ENCODE measurements around the gene NT5C3A.
"Not testable (repeated sequence)": the region's sequence is repeated elsewhere in the genome, so short reads cannot be mapped to it uniquely, and the experiment has no call there.

Gene NT5C3A

DNA sequence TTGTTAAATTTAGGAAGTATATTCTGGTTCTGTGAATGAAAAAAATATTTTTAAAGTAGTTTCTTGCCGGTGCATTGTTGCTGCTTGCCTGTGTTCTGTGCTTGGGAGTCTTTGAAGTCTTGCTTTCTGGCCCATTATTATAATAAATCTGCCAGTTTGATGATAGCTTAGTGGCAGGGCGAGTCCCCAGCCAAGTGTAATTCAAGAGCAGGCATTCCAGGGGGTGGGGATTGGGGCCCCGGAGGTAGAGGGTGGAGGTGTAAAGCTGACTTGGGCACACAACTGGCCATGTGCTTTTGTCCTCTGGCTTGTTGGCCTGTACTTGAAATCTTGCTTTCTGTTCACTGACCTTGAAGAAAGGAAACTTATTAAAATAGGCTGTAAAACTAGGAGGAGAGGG, 90.6 kb downstream of the NT5C3A start:
- DNase-seq (ENCODE audit: low spot score), result not testable (repeated sequence)

- DNase-seq (ENCODE audit: low spot score), result not testable (repeated sequence)
Observed at GRCh38 chr7:32967268-32967582, 95.4 kb downstream of the NT5C3A start.

- not testable (repeated sequence) for DNase-seq (ENCODE audit: low spot score)
Observed at GRCh38 chr7:32966489-32967267, 95.9 kb downstream of the NT5C3A start.

GRCh38 chr7:32964461-32965159, 98.0 kb downstream of the NT5C3A start:
- not testable (repeated sequence) for DNase-seq (ENCODE audit: low spot score)

Data from GM20000 (cell line).